Fibroblast of skin of left quadriceps (primary cell): ENCODE results near the gene TM4SF18.

Experiments used
- DNase-seq, 2 experiments: peaks; one replicate each; pipeline ENCODE4 v3.0.0-alpha.2; 2013; ENCODE audit warnings: low read depth in 2 of 2

Gene TM4SF18

GRCh38 chr3:149284034-149284433 lies 49.4 kb downstream of the TM4SF18 start:
- DNase-seq: no peak

DNA sequence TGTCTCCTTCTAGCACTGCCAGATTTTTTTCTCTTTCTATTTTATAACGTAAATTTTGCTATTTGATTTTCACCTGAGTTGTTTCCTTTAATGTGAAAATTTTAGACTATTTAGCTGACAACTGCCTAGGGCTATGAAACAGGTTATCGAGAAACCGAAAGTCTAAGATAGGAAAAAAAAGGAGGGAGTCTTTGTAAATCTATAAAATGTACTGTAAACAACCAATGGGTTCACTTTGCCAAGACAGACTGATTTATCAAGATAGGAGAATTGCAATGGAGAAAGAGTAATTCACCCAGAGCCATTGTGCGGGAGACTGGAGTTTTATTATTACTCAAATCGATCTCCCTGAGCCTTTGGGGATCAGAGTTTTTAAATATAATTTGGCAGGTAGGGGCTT lies 50.0 kb downstream of the TM4SF18 start:
- no peak for DNase-seq

GRCh38 chr3:149282836-149283235 lies 50.6 kb downstream of the TM4SF18 start:
- no peak for DNase-seq

DNA sequence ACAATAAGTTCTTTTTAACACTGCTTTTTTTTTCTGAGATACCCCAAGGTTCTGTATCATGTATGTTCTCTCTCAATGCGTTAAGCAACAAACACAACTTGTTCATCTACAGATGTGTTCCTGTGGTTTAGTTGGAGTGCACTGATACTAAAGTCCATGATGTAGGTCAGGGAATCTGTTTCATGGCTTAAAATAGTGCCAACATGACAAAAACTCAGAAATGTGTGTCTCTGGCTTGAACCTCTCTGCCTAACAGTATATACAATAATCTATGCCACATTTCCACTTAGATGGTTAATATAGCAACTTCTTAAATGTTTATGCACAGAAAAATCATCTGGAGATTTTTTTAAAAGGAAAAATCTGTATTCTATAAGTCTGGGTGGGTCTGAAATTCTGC lies 51.1 kb downstream of the TM4SF18 start:
- DNase-seq: no peak

DNA sequence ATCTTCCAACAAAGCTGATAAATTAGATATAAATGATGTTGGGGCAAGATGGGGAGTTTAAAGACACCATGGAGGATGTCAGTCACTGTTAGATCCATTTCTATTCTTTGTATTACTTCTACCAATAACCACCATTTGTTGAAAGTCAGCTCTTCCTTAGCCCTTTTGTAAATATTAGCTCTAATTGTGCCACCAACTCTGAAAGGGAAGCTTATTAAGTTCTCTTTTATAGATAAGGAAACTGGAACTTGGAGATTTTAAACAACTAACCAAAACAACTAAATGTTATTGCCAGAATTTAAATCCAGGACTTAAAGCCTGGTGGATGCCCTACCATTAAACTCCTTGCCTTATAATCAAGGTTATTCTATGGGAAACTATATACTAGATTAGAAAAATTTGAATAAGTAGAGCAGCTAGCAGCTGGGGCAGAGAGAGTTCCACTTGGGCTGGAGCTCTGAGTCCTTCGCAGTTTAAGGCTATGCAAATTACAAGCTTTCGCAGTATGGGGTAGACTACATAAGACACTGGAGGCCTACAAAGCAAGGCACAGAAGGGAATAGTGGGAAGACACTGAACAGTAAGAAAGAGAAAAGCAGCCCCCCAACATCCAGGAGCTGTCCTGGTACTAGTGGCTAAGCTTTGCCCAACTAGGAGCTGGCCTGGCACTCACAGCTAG lies 52.6 kb downstream of the TM4SF18 start:
- DNase-seq: no peak

DNA sequence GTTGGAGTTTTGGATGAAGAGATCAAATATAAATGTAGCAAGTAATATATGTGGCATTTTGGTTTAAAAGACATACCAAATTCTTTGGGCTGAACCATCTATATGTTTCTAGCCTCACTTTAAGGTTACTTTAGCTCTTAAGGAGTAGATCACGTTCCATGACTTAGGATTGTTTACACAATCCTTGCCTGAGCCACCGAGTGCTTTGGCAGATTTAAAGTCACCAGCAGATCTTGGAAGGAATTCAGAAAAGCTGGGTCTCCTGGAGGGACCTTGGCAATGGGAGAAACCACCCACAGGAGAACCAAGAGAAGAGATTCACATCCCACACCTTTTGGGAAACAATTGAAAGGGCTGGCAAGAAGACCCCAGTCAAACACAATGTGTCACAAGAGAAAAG lies 54.5 kb downstream of the TM4SF18 start:
- DNase-seq: no peak

GRCh38 chr3:149277331-149277813 lies 56.1 kb downstream of the TM4SF18 start:
- peak; percentile 40 to 44 for DNase-seq

DNA sequence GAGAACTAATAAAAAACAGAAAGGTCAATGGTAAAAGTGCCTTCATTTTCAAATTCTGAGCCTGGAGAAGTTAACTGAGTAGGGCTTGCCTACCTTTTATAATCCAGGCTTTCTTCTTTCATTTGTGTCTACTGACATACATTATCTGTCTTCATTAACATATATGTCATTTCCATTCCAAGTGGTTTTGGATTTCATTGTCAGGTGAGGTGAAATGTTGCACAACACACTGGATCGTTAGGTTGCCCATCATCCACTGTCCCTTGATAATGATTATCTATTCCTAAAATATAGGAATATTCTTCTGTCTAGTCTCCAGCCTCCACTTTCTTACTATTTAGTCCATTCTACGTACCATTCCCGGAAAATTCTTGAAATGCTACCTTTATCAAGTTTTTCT lies 56.8 kb downstream of the TM4SF18 start:
- no peak for DNase-seq

DNA sequence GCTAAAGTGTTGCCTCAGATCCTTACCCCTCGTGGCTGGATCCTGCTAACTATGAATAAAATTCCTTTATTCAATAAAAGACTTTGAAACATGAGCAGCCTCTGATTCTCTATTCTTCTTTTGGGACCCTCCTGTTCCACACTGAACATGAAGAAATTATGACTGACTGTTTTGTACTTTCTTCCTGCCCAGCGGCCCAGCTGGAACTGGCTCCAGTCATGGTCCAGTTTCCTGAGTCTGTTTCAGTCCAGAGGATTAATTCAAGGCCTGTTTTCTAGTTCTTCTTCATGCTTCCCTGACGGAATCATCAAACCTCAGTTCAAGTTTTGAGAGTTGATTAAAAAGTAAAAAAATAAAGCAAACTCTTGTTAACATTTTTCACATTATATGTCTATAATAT lies 59.2 kb downstream of the TM4SF18 start:
- DNase-seq: no peak

DNA sequence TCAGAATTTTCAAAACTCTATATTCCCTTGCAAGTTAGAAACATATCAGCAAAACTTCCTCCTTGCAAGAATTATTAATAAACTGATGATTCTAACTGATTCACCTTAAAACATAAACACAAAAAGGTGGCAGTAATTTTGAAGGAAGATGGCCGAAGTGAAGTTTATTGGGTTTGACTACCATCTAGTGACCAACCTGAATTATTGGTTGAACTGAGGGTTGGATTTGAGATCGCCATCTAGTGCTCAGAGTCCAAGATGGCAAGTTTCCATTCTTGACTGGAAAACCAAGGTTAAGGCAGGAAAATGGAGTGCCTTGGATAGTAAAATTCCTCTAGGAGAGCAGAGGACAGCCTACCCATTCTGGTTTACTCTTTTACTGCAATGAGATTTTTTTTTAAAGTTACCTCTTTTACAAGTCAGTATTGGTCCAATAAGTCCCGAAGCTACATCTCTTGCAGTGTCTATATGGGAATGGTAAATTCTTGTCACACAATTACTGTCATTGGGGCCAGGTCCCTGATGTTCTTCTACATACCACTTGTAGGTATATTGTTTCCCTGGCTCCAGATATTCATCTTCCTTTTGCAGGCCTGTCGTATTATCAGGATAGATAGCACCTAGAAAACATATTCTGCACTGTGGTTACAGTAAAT lies 60.2 kb downstream of the TM4SF18 start:
- peak; percentile 78 to 80 for DNase-seq

GRCh38 chr3:149271669-149272068 lies 61.8 kb downstream of the TM4SF18 start:
- no peak for DNase-seq

- DNase-seq: peak in 1 of 2 experiments; percentile 9
These were observed 63.3 kb downstream of the TM4SF18 start for GRCh38 chr3:149270180-149270579.

GRCh38 chr3:149269687-149270086 lies 63.7 kb downstream of the TM4SF18 start:
- no peak for DNase-seq
